Activated naive CD4-positive, alpha-beta T cell (primary cell): ENCODE measurements around the gene TJAP1.
"Not testable (repeated sequence)": the region's sequence is repeated elsewhere in the genome, so short reads cannot be mapped to it uniquely, and the experiment has no call there.

Source experiments
- DNase-seq, 4 experiments: peaks; one replicate each; lab custom pipeline; 2025; lab: John Stamatoyannopoulos, UW

TJAP1 gene

DNA sequence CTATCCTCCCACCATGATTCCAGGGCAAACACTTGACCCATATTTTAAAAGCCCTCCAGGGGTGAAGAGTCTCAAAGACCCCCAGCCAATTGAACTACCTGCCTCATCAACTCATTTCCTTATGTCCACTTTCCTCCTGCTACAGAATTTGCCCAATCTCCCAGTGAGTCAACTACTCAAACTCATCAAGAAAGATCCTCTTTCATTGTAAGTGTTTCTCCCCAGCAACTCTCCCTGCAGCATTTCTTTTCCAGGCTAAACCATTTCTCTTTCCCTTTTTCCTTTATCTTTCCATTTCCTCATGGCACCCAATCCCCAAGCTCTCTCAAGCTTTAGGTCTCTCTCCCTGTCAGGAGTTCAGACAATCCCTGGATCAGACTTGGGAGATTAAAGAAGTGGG, 23.5 kb upstream of the TJAP1 start:
- no peak for DNase-seq

DNA sequence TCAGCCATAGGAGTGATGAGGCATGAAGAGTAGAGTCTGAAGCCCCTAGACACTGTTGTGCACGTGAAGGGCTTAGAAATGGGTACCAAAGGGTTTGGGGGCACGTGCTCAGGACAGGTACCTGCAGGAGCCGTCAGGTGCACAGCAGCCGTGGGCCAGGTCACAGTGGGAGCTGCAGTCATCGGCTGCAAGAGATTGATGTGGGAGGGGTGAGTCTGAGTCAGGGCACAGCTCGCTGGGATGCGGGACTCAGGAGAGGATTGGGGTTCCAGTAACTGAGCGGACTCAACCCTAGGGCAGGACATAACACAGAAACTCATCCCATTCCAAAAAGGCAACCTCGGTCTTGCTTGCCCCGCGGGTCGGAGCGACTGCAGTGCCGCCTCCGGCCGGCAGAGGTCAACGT, 23.1 kb upstream of the TJAP1 start:
- peak in 3 of 4 experiments; percentile 18 to 57 (median 44) for DNase-seq

DNA sequence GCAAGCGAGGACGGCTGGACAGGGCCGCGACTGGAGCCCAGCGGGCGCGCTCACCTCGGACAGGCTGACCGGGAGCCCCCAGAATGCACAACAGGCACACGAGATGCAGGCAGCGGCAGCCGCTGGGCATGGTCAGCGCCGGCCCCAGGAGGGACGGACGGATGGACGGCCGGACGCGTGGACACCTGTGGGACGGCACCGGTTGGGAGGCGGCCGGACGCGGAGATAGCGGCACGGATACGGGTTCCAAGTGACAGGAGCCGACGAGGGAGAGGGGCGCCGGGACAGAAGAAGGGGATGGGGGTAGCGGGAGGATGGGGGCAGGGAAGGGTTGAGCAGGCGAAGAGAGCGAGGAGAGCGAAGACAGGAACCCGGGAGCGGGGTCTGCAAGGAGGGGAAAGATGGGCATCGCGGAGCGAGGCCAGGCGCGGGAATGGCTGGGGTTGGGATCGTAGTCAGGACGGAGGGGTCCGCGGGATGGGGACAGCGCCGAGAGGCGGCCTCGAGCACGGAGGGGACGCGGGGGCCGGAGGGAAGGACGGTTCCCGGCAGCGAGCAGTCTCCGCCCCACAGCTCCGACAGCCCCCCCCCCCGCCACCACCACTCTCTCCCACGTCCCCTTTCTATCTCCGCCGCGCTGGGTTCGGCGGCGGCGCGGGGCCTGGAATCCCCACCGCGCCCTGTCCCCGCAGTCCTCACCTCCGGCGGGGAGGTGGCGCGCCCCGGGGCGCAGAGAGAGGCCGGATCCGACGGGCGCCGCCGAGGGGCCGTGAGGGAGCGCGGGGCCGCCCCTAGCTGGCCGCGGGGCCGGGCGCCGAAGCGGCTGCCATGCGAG, 22.5 kb upstream of the TJAP1 start:
- DNase-seq: peak in 2 of 4 experiments; percentile 15 to 45

DNA sequence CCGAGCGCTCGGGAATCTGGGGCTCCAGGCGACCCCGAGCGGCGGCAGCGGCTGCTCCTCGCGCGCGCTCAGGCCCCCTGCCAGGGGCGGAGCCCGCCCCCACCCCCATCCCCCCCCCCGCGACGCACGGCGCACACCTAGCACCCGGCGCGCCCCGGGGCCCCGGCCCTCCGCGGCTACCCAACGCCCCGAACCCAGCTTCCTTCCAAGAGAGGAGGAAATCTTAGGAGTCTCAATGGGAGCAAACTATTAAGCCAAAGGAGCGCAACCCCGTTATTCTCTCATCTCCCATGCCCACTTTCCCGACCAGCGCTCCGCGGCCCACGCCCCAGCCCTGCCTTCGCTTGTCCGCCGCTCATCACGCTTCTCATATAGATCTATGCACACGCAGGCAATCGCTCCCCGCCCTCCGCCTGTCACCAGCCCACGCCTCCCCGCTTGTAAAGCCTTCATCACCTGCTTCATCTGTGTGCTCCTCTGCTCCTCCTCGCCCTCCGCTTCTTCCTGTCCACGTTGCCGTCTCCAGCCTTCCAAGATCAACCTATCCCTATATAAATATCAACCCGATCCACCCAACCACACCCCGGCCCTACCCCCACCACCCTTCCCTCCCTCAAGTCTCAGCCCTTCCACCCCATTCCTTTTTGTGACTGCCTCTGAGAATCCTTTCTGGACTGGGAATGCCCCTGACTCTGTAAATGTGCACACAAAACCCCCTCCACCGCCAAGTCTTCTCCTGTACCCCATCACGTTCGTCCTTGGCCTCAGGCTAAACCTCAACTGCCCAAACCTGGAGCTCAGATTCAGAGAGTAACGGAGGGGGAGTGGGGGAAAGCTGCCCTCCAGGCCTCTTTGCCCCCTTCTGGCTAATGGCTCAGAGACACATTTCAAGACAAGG, 21.6 kb upstream of the TJAP1 start, which contains the start of gene DLK2:
TSS of gene DLK2 (minus strand) at position 18 of the 898 bp plus-strand sequence. CDS start 723 bp downstream, outside the sequence.
- DNase-seq: peak in 3 of 4 experiments; percentile 15 to 48 (median 19)

DNA sequence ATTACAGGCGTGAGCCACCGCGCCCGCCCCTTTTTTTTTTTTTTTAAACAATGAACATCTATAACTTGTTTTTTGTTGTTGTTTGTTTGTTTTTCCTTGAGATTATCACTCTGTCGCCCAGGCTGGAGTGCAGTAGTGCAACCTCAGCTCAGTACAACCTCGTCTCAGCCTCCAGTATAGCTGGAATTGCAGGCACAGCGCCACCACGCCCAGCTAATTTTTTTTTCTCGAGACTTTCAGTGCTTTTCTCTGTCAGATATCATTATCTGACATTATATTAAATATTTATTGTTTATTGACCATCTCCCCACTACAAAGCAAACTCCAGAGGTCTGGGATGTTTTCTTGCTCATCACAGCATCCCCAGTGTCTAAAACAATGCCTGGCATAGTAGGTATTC, 19.7 kb upstream of the TJAP1 start:
- DNase-seq: no peak

DNA sequence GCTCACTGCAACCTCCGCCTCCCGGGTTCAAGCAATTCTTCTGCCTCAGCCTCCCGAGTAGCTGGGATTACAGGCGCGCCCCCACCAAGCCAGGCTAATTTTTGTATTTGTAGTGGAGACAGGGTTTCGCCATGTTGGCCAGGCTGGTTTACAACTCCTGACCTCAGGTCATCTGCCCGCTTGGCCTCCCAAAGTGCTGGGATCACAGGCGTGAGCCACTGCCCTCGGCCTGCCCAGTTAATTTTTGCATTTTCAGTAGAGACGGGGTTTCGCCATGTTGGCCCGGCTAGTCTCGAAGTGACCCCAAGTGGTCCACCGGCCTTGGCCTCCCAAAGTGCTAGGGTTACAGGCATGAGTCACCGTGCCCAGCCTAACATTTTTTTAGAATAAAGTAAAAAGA, 19.2 kb upstream of the TJAP1 start:
- not testable (repeated sequence) for DNase-seq

DNA sequence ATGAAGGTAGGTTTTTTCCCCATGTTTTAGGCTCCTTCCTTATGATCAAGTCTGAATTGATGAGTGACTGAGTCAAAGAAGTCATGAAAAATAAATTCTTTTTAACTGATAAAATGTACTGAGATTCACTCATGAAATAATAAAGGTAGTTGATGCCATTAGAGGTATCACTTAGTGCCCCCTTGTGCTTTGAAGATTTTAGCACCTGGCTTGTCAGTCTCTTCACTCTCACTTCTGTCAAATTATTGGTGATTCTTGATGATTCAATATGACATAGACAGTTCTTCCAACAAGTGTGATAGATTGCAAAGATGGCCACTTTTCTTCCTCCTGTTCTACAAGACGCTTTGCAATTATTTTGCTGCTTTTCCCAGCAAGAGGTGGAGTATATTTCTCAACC, 17.8 kb upstream of the TJAP1 start:
- DNase-seq: no peak

DNA sequence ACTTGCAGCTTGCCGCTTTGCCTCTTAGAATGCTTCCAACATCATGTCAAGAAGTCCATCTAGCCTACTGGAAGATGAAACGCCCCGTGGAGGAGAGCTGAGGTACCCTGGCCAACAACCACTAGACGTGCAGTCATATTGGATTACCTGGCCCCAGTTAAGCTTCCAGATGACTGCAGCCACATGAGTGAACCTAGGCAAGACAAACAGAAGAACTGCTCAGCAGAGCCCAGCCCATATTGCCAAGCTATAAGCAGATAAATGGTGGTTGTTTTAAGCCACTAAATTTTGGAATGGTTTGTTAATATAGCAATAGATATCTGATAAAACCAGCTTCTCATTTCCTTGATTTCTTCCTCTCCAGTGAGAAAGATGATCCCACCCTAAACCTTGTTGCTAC, 17.3 kb upstream of the TJAP1 start:
- no peak for DNase-seq

DNA sequence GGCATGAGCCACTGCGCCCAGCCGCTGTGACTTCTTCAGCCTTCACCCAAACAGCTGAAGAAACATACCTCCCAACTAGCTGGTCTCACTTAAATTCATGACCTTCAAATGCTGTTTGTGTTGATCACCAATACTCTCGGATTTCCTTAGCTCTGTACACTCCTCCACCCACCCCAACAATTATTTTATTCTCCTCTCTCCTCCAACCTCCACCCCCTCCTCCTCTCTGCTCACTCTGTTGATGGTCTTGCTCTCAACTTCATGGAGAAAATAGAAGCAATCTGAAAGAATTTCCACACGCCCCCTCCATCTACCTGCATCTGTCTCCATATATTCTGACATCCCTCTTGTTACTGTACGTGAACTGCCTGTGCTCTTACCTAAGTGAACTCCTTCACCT, 15.4 kb upstream of the TJAP1 start:
- no peak for DNase-seq

DNA sequence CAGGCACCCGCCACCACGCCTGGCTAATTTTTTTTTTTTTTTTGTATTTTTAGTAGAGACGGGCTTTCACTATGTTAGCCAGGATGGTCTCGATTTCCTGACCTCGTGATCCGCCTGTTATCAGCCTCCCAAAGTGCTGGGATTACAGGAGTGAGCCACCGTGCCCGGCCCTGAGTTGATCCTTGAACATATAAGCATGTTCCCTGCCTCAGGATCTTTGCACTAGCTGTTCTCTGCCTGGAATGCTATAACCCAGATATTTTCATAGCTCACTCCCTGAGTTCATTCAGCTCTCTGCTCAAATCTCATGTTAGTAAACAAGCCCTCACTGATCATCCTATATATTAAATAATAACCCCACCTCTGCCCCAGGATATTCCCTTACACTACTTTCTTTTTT, 13.0 kb upstream of the TJAP1 start:
- DNase-seq: no peak

DNA sequence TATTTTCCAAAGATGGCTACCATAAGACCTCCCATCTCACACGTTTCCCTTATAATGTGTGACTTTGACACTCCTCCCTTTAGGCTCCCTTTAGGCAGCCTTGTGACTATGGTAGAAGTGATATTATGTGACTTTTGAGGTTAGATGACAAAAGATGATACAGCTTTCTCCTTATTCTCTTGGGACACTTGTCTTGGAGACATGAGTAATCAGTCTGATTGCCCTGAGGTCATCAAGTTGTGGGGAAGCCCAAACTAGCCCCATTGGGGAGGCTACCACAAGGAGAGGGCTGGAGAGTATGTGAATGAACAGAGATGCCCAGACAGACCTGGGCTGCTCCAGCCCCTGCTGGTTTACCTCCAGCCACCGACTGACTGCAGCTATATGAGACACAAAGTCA, 11.4 kb upstream of the TJAP1 start:
- no peak for DNase-seq

DNA sequence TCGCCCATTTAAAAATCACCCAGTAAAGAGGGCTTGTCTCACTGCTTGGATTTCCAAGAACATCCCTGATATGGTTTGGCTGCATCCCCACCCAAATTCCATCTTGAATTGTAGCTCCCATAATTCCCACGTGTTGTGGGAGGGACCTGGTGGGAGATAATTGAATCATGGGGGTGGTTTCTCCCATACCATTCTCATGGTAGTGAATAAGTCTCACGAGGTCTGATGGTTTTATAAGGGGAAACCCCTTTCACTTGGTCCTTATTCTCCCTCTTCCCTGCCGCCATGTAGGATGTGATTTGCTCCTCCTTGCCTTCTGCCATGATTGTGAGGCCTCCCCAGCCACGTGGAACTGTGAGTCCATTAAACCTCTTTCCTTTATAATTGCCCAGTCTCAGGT, 10.1 kb upstream of the TJAP1 start:
- DNase-seq: not testable (repeated sequence)

DNA sequence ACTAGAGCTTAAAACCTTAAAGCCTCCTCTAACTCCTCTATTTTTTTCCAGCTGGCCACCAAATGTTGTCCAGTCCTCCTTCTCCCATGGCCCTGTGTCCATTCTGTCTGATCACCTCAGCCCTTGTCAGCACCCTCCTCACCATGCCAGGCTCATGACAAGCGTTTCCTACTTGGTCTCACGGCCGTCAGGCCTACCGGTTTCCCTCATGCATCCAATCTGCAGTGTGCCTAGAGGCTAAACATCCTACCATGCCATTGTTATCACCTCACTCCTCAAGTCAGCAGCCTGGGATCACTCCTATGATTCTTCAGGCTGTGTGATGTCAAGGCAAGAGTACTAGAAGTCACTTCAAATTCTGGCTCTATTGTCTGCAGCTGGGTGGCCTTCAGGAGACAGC, 9.6 kb upstream of the TJAP1 start:
- DNase-seq: no peak

DNA sequence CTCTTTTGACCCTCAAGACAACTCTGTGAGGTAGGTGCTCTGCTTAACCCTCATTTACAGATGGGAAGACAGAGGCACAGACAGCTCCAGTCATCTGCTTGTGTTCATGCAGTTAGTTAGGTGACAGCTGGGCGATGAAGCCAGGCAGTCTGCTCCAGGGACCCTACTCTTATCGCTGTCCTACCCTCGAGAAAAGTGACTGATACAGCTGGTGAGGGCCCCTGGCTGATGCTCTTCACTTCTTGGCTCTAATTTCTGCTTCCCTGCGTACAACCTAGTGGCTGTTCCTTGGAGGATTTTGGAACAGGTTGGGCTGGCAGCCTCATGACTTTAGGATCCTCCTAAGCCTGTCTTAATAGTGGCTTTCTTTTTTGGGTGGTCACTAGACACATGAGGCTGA, 9.1 kb upstream of the TJAP1 start:
- no peak for DNase-seq

DNA sequence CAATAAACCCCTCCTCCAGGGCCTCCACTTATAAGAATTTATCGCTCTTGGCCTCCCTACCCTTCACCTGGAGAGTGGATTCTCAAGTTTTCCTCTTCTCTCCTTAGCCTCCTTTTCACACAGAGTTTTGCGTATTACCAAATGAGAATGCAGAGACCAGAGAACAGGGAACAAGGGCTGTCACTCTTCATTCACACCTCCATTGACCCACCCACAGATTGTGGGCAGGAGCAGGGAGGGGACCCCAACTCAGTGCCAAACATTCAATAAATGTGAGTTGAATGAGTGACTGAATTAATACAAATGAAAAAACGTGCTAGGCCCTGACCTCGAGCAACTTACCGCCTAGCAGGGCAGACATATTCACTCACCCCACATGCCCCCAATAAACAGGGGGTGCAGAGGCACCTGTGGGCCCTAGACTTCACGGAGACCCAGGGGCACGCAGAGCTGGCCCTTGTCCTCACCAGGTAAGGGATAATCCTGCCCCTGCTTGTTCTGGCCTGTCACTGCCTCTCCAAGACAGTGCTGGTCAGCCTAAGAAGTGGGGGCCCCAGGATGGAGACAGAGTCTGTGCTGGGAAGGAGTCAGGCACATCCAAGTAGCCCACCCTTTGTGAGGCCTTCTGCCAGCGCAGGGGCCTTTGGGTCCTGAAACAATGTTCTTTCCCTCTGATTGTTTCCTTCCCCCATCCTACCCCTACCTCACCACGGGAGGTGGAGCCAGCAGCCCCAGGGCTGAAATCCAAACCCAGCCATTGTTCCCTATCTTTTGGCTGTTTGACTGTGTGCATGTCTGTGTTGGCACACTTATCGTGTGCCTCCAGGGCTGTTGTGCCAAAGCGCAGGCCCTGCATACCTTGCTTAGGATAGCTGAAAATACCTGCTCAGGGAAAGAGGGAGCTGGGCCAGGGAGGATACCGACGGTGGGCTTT, 8.4 kb upstream of the TJAP1 start:
- no peak for DNase-seq

DNA sequence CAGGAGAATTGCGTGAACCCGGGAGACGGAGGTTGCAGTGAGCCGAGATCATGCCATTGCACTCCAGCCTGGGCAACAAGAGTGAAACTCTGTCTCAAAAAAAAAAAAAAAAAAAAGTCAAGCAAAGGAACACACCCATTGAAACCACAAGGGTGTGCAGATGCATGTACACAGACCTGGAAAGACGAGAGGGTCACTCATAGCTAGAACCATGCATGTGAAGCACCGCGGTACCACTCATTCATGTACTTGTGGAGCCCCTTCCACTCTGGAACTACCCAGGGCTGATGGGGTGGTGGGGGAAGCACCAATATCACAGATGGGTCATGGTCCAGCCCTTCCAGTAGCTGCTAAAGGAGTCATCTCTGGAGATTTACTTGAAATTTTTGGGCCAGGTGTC, 7.4 kb upstream of the TJAP1 start:
- no peak for DNase-seq

DNA sequence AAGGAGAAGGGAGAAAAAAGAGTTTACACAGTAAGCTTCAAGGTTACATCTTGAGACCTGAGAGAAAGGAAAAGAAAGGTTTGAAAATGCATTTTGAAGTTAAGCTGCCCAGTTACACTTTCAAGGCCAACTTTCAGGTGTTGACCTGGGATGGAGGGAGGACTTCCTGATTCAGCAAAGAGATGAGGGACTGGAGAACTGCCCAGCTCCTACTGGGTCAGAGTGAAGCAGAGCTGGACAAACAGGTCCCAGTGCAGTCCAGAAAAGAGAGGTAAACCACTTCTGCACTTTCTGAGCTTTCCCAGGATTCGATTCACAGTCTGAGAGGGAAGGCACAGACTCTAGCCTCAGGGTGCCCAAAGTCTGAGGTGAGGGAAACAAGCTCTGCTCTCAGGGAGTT, 6.0 kb upstream of the TJAP1 start:
- no peak for DNase-seq

DNA sequence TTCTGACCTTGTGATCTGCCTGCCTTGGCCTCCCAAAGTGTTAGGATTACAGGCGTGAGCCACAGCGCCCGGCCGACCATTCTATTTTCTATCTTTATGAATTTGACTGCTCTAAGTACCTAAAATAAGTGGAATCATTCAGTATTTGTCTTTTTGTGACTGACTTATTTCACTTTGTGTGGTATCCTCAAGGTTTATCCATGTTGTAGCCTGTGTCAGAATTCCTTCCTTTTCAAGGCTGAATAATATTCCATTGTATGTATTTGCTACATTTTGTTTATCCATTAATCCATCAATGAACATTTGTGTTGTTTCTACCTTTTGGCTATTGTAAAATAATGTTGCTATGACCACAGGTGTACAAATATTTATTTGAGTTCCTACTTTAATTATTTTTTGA, 4.9 kb upstream of the TJAP1 start:
- no peak for DNase-seq

DNA sequence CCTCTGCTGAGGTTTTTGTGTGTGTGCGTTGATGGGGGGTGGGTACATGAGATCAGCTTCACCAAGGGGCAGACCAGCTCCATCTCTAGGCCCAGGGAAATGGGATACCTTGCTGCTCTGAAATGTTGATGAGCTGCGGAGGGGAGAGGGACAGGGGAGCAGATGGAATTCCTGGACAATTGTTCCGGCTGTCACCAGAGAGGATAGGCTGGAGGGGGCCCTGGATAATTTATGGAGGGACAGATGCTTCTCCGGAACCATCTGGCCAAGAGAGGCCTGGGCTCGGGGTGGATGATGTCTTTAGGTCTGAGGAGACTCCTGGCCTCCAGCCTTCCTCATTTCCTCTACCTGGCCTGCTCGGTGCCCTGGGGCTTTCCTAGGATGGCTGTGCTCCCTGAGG, 1.9 kb upstream of the TJAP1 start:
- no peak for DNase-seq

DNA sequence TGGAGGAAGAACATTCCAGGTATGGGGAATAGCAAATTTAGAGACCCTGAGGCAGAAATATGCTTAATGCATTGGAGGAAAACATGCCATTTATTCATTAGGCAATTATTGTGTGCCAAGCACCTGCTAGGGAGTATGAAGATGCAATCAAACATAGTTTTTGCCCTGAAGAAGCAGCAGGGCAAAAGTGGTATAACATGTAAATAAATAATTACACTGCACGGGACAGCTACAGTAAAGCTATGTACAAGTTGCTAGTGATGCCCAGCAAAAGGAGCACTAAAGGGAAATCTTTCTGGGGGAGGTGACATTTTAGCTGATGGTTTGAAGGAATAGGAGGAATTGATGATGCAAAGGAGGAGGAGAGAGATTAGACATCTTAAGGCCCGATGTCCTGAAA, 624 bp upstream of the TJAP1 start:
- DNase-seq: no peak

DNA sequence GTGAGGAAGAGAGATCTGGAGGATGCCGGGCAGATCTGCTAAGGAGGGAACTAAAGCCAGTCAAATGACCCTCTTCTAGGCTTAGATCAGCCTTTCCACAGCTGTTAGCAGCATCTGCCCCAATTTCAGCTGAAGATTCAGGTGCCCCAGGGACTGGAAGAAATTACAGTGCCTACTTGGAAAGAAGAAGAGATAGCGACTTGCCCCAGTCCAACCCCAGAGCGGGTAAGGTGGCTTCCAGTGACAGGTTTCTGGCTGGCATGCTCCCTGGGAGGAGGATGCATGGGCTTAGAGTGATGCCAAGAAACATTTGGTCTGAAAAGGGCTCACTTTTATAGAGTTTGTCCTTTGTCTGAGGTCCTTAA, 620 bp downstream of the TJAP1 start:
- DNase-seq: no peak

DNA sequence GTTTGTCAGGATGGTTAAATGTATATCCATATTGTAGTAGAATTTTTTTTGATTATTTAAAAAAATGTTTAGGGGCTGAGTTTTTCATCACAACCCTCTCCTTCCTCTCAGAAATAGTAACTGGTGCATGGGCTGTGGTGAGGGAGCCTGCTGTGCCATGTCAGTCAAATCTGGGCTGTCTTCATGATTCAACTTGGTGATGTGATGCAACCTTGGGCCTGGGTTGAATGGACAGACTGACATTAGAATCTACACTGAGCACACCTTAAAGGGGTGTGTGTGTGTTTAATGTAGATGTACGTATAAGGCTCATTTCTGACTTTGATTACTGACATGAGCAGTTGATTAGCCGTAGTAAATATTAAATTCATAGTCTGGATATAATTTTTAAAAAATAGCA, 3.7 kb downstream of the TJAP1 start:
- no peak for DNase-seq
